ENCODE results near the gene TEAD4. TPM values are rescaled to one million over a fixed set of nuclear protein-coding genes. Genes with fewer than 3 reads are reported as not detected.

TEAD4 gene
- total and polyA plus RNA-seq, 10 donors, result 5.1 to 24.2 (median 17.4) TPM

DNA sequence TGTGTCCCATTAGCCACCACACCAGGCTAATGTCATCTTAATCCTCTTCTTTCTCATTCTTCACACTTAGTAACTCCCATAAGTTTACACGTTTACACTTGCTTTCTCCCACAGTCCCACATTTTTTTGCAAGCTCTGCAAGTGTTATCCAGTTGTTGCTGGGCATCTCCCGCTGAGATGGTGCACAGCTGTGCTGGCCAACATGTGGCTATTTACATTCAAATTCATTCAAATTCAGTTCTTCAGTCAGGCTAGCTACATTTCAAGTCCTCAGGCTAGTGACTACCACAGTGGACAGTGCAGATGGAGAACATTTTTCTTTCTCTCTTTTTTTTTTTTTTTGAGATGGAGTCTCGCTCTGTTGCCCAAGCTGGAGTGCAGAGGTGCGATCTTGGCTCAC is 9.8 kb upstream of the TEAD4 start:
- 87 to 97% (median 89%) methylated on average over 4 of the region's 4 CpGs for WGBS, 5 donors
- Histone ChIP-seq H3K27ac (no peak overlapping the region), H3K4me1 (peaks cover 0 to 6% (median 4%) of the 10 kb centered on the region in 6 donors), H3K27me3 (replicated peaks in 1 of 7) (no peaks in the 10 kb centered on the region), H3K36me3 (no peaks in the 10 kb centered on the region), H3K4me3 (no peak overlapping the region), H3K9me3 (no peaks in the 10 kb centered on the region)
- intact Hi-C loops (cut with DNase I; ENCODE audit: low total_unique reads), result no loop called here
- TF ChIP-seq, protein P1, sequence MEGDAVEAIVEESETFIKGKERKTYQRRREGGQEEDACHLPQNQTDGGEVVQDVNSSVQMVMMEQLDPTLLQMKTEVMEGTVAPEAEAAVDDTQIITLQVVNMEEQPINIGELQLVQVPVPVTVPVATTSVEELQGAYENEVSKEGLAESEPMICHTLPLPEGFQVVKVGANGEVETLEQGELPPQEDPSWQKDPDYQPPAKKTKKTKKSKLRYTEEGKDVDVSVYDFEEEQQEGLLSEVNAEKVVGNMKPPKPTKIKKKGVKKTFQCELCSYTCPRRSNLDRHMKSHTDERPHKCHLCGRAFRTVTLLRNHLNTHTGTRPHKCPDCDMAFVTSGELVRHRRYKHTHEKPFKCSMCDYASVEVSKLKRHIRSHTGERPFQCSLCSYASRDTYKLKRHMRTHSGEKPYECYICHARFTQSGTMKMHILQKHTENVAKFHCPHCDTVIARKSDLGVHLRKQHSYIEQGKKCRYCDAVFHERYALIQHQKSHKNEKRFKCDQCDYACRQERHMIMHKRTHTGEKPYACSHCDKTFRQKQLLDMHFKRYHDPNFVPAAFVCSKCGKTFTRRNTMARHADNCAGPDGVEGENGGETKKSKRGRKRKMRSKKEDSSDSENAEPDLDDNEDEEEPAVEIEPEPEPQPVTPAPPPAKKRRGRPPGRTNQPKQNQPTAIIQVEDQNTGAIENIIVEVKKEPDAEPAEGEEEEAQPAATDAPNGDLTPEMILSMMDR (IDR thresholded peaks at IDR 0.05 in 8 of 11, conservative IDR thresholded peaks at IDR 0.05 in 3 of 11), result no peak
- TF ChIP-seq POLR2AphosphoS5 (IDR thresholded peaks at IDR 0.05), result no peak
- TF ChIP-seq POLR2A (IDR thresholded peaks at IDR 0.05), result no peak
- no peak for DNase-seq

GRCh38 chr12:2955888-2956287 is 3.3 kb upstream of the TEAD4 start:
- Histone ChIP-seq H3K9me3 (no peaks in the 10 kb centered on the region), H3K36me3 (no peaks in the 10 kb centered on the region), H3K4me3 (no peak overlapping the region), H3K4me1 (peaks cover 8 to 38% (median 27%) of the 10 kb centered on the region in 6 donors), H3K27me3 (replicated peaks in 1 of 7) (peaks cover 0 to 42% (median 15%) of the 10 kb centered on the region in 7 donors), H3K27ac (no peak overlapping the region)
- DNase-seq, result no peak
- no peak for TF ChIP-seq POLR2AphosphoS5 (IDR thresholded peaks at IDR 0.05)
- no peak for TF ChIP-seq POLR2A (IDR thresholded peaks at IDR 0.05)
- TF ChIP-seq, protein P1 (IDR thresholded peaks at IDR 0.05 in 8 of 11, conservative IDR thresholded peaks at IDR 0.05 in 3 of 11), result no peak
- WGBS, 5 donors, result 72 to 95% (median 89%) methylated on average over 1 of the region's 1 CpG
- intact Hi-C loops (cut with DNase I; ENCODE audit: low total_unique reads), result no loop called here

GRCh38 chr12:2957816-2958431 is 1.3 kb upstream of the TEAD4 start:
- DNase-seq, result no peak
- Histone ChIP-seq H3K36me3 (no peaks in the 10 kb centered on the region), H3K27me3 (replicated peaks in 1 of 7) (peaks cover 0 to 61% (median 24%) of the 10 kb centered on the region in 7 donors), H3K4me3 (peak overlapping the region in 7 of 8 donors; percentile 20 to 73 (median 54)), H3K9me3 (no peaks in the 10 kb centered on the region), H3K27ac (peak overlapping the region; percentile 29 to 87 (median 79)), H3K4me1 (peaks cover 8 to 57% (median 29%) of the 10 kb centered on the region in 6 donors)
- TF ChIP-seq POLR2AphosphoS5 (IDR thresholded peaks at IDR 0.05) (no peak), POLR2A (IDR thresholded peaks at IDR 0.05) (no peak)
- TF ChIP-seq, protein P1 (IDR thresholded peaks at IDR 0.05 in 8 of 11, conservative IDR thresholded peaks at IDR 0.05 in 3 of 11), result no peak
- 67 to 70% (median 68%) methylated on average over 11 of the region's 11 CpGs for WGBS, 5 donors
- intact Hi-C loops (cut with DNase I; ENCODE audit: low total_unique reads), result no loop called here

DNA sequence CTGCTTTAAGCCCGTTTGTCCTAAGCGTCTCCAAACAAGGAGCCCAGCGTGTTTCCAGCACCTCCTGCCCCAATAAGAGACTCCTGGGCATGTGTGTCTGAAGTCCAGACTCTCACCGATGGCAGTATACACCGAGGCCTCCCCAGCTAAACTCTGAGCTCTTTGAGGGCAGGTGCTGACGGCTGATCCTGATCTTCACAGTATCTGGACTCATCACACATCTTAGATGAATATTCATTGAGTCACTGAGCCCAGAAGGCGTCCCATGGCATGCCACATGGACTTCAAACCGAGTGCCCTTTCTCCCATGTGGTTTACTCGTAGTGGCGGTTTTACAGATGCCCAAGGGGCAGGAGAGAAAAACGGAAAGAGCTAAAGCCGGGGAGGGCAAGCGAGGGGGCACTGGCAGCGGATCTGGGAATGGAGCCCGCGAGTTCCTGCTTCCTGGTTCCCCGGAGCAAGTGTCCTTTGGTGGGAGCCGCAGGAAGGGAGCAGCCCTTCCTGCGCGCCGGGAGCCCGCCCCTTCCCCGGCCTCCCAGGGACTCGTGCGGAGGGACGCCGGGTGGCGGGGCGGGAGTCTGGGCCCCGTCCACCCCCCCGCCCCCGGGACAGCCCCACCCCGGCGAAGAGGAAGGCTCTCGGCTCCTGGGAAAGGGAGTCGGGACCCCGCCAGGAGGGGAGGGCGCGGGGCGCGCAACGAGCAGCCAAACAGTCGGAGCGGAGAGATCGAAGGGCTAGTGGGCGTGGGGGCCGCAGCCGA is 585 bp upstream of the TEAD4 start:
- Histone ChIP-seq H3K27ac (peak overlapping the region; percentile 29 to 87 (median 79)), H3K36me3 (no peaks in the 10 kb centered on the region), H3K9me3 (no peaks in the 10 kb centered on the region), H3K4me1 (peaks cover 8 to 64% (median 32%) of the 10 kb centered on the region in 6 donors), H3K4me3 (peak overlapping the region; percentile 18 to 73 (median 52)), H3K27me3 (replicated peaks in 1 of 7) (peaks cover 0 to 68% (median 24%) of the 10 kb centered on the region in 7 donors)
- TF ChIP-seq, protein P1 (IDR thresholded peaks at IDR 0.05 in 8 of 11, conservative IDR thresholded peaks at IDR 0.05 in 3 of 11), result no peak
- peak; percentile 39 to 69 (median 59) for TF ChIP-seq POLR2AphosphoS5 (IDR thresholded peaks at IDR 0.05)
- no peak for TF ChIP-seq POLR2A (IDR thresholded peaks at IDR 0.05)
- DNase-seq, result peak; percentile 80
- WGBS, 5 donors, result 1 to 2% (median 2%) methylated on average over 14 to 48 of the region's 48 CpGs
- intact Hi-C loops (cut with DNase I; ENCODE audit: low total_unique reads), result no loop called here

Measured in spleen (tissue), 11 donors.